ENCODE measurements around the gene ZFP82. TPM values are rescaled to one million over a fixed set of nuclear protein-coding genes. Genes with fewer than 3 reads are reported as not detected.

The ZFP82 gene
- total and polyA plus RNA-seq, 4 experiments from 2014 or later: 8.2 to 12.3 (median 8.5) TPM

- peaks cover 46 to 62% of the 10 kb centered on the region in 2 donors for H3K36me3 Mint-ChIP-seq
- DNase-seq: no peak
- intact Hi-C loops (cut with micrococcal nuclease): no loop called here
- ChIA-PET CTCF (ENCODE audit: partially characterized antibody) (interaction anchor here (1.6 kb wide), 1 partner anchor 115 kb away, joined by 3 read pairs; no protein-coding TSS in a partner anchor), POLR2A (ENCODE audit: partially characterized antibody) (interaction anchor here (1.1 to 1.4 kb wide), 2 partner anchors 45 to 155 kb away, joined by 3 read pairs; partner anchors contain the start of gene ZFP82)
- no peak overlapping the region for H3K4me3 Mint-ChIP-seq
- H3K9me3 Mint-ChIP-seq: peaks cover 0 to 63% (median 29%) of the 10 kb centered on the region in 8 donors
- H3K9me3 ChIP-seq (ENCODE audit: control insufficient read depth in 1 of 2, low read length in 2 of 2): peaks cover 6% of the 10 kb centered on the region in 2 donors
- no peaks in the 10 kb centered on the region for H3K27me3 Mint-ChIP-seq
- no peak overlapping the region for H3K27ac ChIP-seq (ENCODE audit: low read depth, low read length)
- H3K27ac Mint-ChIP-seq: peak overlapping the region in 1 of 7 donors; percentile 64
- H3K4me3 ChIP-seq (ENCODE audit: low read length in 2 of 2): no peak overlapping the region
- H3K27me3 ChIP-seq (ENCODE audit: insufficient read depth, low read length): no peaks in the 10 kb centered on the region
- H3K4me1 ChIP-seq (ENCODE audit: insufficient read depth, low read length): peaks cover 13% of the 10 kb centered on the region
- H3K4me1 Mint-ChIP-seq: peaks cover 15 to 35% (median 20%) of the 10 kb centered on the region in 4 donors
- no peaks in the 10 kb centered on the region for H3K36me3 ChIP-seq (ENCODE audit: insufficient read depth, low read length)
These were observed 44.7 kb downstream of the ZFP82 start for GRCh38 chr19:36373638-36374156.

GRCh38 chr19:36371886-36372285 lies 46.6 kb downstream of the ZFP82 start:
- peaks cover 6% of the 10 kb centered on the region in 2 donors for H3K9me3 ChIP-seq (ENCODE audit: control insufficient read depth in 1 of 2, low read length in 2 of 2)
- intact Hi-C loops (cut with micrococcal nuclease): no loop called here
- no peak overlapping the region for H3K4me3 Mint-ChIP-seq

GRCh38 chr19:36363845-36364244 lies 54.6 kb downstream of the ZFP82 start:
- ChIA-PET POLR2A (ENCODE audit: partially characterized antibody) (no interaction called here), CTCF (ENCODE audit: partially characterized antibody) (no interaction called here)
- Histone ChIP-seq H3K4me1 (ENCODE audit: insufficient read depth, low read length) (no peaks in the 10 kb centered on the region), H3K27me3 (ENCODE audit: insufficient read depth, low read length) (no peaks in the 10 kb centered on the region), H3K27ac (ENCODE audit: low read depth, low read length) (no peak overlapping the region), H3K36me3 (ENCODE audit: insufficient read depth, low read length) (peaks cover 46% of the 10 kb centered on the region), H3K9me3 (ENCODE audit: control insufficient read depth in 1 of 2, low read length in 2 of 2) (peaks cover 0 to 9% of the 10 kb centered on the region in 2 donors), H3K4me3 (ENCODE audit: low read length in 2 of 2) (no peak overlapping the region)
- peaks cover 7 to 81% (median 45%) of the 10 kb centered on the region in 8 donors for H3K9me3 Mint-ChIP-seq
- H3K27ac Mint-ChIP-seq: no peak overlapping the region
- intact Hi-C loops (cut with micrococcal nuclease): no loop called here
- H3K4me3 Mint-ChIP-seq: no peak overlapping the region
- no peaks in the 10 kb centered on the region for H3K27me3 Mint-ChIP-seq
- H3K4me1 Mint-ChIP-seq: no peaks in the 10 kb centered on the region
- no peak for DNase-seq
- H3K36me3 Mint-ChIP-seq: peaks cover 85 to 89% of the 10 kb centered on the region in 2 donors

More at GRCh38 chr19:36371886-36372285, 46.6 kb downstream of the ZFP82 start:
- H3K27me3 ChIP-seq (ENCODE audit: insufficient read depth, low read length): no peaks in the 10 kb centered on the region
- peaks cover 4 to 17% (median 9%) of the 10 kb centered on the region in 4 donors for H3K4me1 Mint-ChIP-seq
- peaks cover 6% of the 10 kb centered on the region for H3K36me3 ChIP-seq (ENCODE audit: insufficient read depth, low read length)
- no peak for DNase-seq
- H3K27me3 Mint-ChIP-seq: no peaks in the 10 kb centered on the region
- CTCF ChIA-PET (ENCODE audit: partially characterized antibody): no interaction called here
- POLR2A ChIA-PET (ENCODE audit: partially characterized antibody): no interaction called here
- peaks cover 64 to 69% of the 10 kb centered on the region in 2 donors for H3K36me3 Mint-ChIP-seq
- H3K27ac ChIP-seq (ENCODE audit: low read depth, low read length): no peak overlapping the region
- peaks cover 0 to 78% (median 42%) of the 10 kb centered on the region in 8 donors for H3K9me3 Mint-ChIP-seq
- H3K4me3 ChIP-seq (ENCODE audit: low read length in 2 of 2): no peak overlapping the region
- no peak overlapping the region for H3K27ac Mint-ChIP-seq
- H3K4me1 ChIP-seq (ENCODE audit: insufficient read depth, low read length): no peaks in the 10 kb centered on the region

Other genes starting within 250 kb of the ZFP82 start
- gene ZNF565, start 204.0 kb downstream of the ZFP82 start, total RNA-seq: 10 to 100 TPM in 1 of 2 experiments, 1 to 10 TPM in 1; 8.4 to 10.9 TPM
- 1 to 10 TPM in 1 of 2 donors, under 1 TPM in 1; 0.76 to 6.1 TPM for gene ZNF565, start 204.0 kb downstream of the ZFP82 start, polyA plus RNA-seq
- 10 to 100 TPM; 74.9 to 75.7 TPM for gene ZNF146, start 203.5 kb downstream of the ZFP82 start, total RNA-seq
- gene ZNF146, start 203.5 kb downstream of the ZFP82 start, polyA plus RNA-seq: 10 to 100 TPM; 39.1 to 84.9 TPM
- gene ZFP14, start 39.4 kb downstream of the ZFP82 start, total RNA-seq: 10 to 100 TPM; 20.7 to 21.2 TPM
- 1 to 10 TPM; 2.1 to 7.2 TPM for gene ZFP14, start 39.4 kb downstream of the ZFP82 start, polyA plus RNA-seq
- 10 to 100 TPM; 25.9 to 30.6 TPM for gene ZNF566, start 70.9 kb upstream of the ZFP82 start, total RNA-seq
- 10 to 100 TPM; 10.9 to 19.3 TPM for gene ZNF566, start 70.9 kb upstream of the ZFP82 start, polyA plus RNA-seq
- 10 to 100 TPM; 15.4 to 18.8 TPM for gene ZNF260, start 109.6 kb upstream of the ZFP82 start, total RNA-seq
- 10 to 100 TPM in 1 of 2 donors, 1 to 10 TPM in 1; 6.4 to 11.3 TPM for gene ZNF260, start 109.6 kb upstream of the ZFP82 start, polyA plus RNA-seq
- 10 to 100 TPM; 32.8 to 33.5 TPM for gene ZNF529, start 154.6 kb upstream of the ZFP82 start, total RNA-seq
- 1 to 10 TPM; 7.9 to 8.8 TPM for gene ZNF529, start 154.6 kb upstream of the ZFP82 start, polyA plus RNA-seq
- 10 to 100 TPM; 21.1 to 21.9 TPM for gene ZNF382, start 186.7 kb upstream of the ZFP82 start, total RNA-seq
- gene ZNF382, start 186.7 kb upstream of the ZFP82 start, polyA plus RNA-seq: 10 to 100 TPM in 1 of 2 donors, 1 to 10 TPM in 1; 3.1 to 11.8 TPM
- 10 to 100 TPM; 17.5 to 17.6 TPM for gene ZNF461, start 248.2 kb upstream of the ZFP82 start, total RNA-seq
- 1 to 10 TPM; 3.1 to 8.0 TPM for gene ZNF461, start 248.2 kb upstream of the ZFP82 start, polyA plus RNA-seq

Measured in CD4-positive, alpha-beta memory T cell (primary cell).